ENCODE results near the gene VPS37C. TPM values are rescaled to one million over a fixed set of nuclear protein-coding genes. Genes with fewer than 3 reads are reported as not detected.

The VPS37C gene
- polyA plus RNA-seq, 2 of the 4 experiments (the other 2 are of a cell fraction) = 8.9 to 11.3 TPM

GRCh38 chr11:61122761-61123160 is 38.5 kb downstream of the VPS37C start:
- FAIRE-seq = no peak
- TF ChIP-seq RFX5 (IDR thresholded peaks at IDR 0.05) = no peak
- no peak for TF ChIP-seq CBX8 (IDR thresholded peaks at IDR 0.05)
- TF ChIP-seq REST (IDR thresholded peaks at IDR 0.05) = no peak
- Histone ChIP-seq H3K4me3 (no peak overlapping the region), H3K4me2 (no peak overlapping the region), H3K9me3 (no peaks in the 10 kb centered on the region), H3K27ac (no peak overlapping the region), H3K4me1 (peaks cover 8% of the 10 kb centered on the region)
- CTCF ChIA-PET = interaction anchor here (0.8 to 5.7 kb wide), 5 partner anchors 7 to 180 kb away, joined by 3 to 44 read pairs (median 3); no protein-coding TSS in a partner anchor
- ATAC-seq = no peak
- POLR2A ChIA-PET = interaction anchor here (0.6 kb wide), 1 partner anchor 326 kb away, joined by 3 read pairs; no protein-coding TSS in a partner anchor
- 67% methylated on average over 13 of the region's 13 CpGs for WGBS (ENCODE audit: missing lambda C conversion rate)
- DNase-seq (ENCODE audit: low read depth in 1 of 2, low spot score in 1 of 2) = no peak

GRCh38 chr11:61121917-61122316 is 39.3 kb downstream of the VPS37C start:
- peaks cover 8% of the 10 kb centered on the region for H3K4me1 ChIP-seq
- ChIA-PET POLR2A (no interaction called here), CTCF (interaction anchor here (1.3 to 5.7 kb wide), 5 partner anchors 7 to 206 kb away, joined by 3 to 44 read pairs (median 3); no protein-coding TSS in a partner anchor)
- no peaks in the 10 kb centered on the region for H3K9me3 ChIP-seq
- FAIRE-seq (no peak), DNase-seq (ENCODE audit: low read depth in 1 of 2, low spot score in 1 of 2) (no peak), ATAC-seq (no peak)
- TF ChIP-seq NPAS2 (CRISPR knock-in tag; IDR thresholded peaks at IDR 0.05; ENCODE audit: borderline replicate concordance) = no peak
- TF ChIP-seq FOSL2 (IDR thresholded peaks at IDR 0.05) = no peak
- TF ChIP-seq FOSL2 (CRISPR knock-in tag; IDR thresholded peaks at IDR 0.05) = peak; percentile 40; the same call in 1 of the 2 replicates
- H3K4me3 ChIP-seq = no peak overlapping the region
- WGBS (ENCODE audit: missing lambda C conversion rate) = 21% methylated on average over 2 of the region's 2 CpGs
- H3K4me2 ChIP-seq = no peak overlapping the region
- no peak overlapping the region for H3K27ac ChIP-seq

DNA sequence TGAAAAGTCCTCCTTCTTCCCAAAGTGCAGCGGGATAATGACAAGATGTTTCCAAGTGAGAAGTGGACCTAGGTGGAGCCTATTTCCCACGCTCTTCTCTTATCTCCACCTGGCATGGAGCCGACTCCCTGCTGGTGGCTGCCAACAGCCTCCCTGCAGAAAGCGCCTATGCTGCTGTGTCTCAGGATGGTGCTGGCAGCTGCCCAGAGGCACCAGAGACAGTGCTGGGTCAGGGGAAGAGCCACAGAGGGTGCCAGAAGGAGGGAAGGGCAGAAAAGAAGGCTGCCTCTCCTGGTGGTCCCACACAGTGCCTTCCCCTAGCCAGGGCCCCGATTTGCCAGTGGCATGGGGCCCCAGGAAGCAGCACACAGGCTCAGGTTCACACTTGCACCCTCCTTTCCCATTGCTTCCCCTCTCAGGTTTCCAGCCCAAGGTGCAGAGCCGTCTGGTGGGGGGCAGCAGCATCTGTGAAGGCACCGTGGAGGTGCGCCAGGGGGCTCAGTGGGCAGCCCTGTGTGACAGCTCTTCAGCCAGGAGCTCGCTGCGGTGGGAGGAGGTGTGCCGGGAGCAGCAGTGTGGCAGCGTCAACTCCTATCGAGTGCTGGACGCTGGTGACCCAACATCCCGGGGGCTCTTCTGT is 39.9 kb downstream of the VPS37C start:
- H3K4me2 ChIP-seq = no peak overlapping the region; the same call in 2 of the 3 replicates
- H3K4me3 ChIP-seq = no peak overlapping the region
- H3K9me3 ChIP-seq = no peaks in the 10 kb centered on the region
- TF ChIP-seq NPAS2 (CRISPR knock-in tag; IDR thresholded peaks at IDR 0.05; ENCODE audit: borderline replicate concordance) (no peak), ZSCAN20 (CRISPR knock-in tag; IDR thresholded peaks at IDR 0.05) (no peak), EHMT2 (IDR thresholded peaks at IDR 0.05; ENCODE audit: low read depth) (no peak), ELK1 (IDR thresholded peaks at IDR 0.05; ENCODE audit: low read depth, low read length) (no peak), TFCP2L1 (CRISPR knock-in tag; IDR thresholded peaks at IDR 0.05) (no peak), POLR2AphosphoS2 (conservative IDR thresholded peaks at IDR 0.05; ENCODE audit: low read length) (no peak), FOSB (CRISPR knock-in tag; IDR thresholded peaks at IDR 0.05) (no peak), ZFP36 (IDR thresholded peaks at IDR 0.05; ENCODE audit: borderline replicate concordance, partially characterized antibody) (no peak), RCOR1 (IDR thresholded peaks at IDR 0.05; ENCODE audit: low read depth, low read length) (no peak)
- no peak overlapping the region for H3K27ac ChIP-seq
- ChIA-PET POLR2A (no interaction called here), CTCF (interaction anchor here (1.6 to 5.7 kb wide), 4 partner anchors 8 to 206 kb away, joined by 3 to 44 read pairs (median 4); no protein-coding TSS in a partner anchor)
- ATAC-seq (no peak), FAIRE-seq (no peak), DNase-seq (ENCODE audit: low read depth in 1 of 2, low spot score in 1 of 2) (no peak)
- H3K4me1 ChIP-seq = peaks cover 8% of the 10 kb centered on the region
- 48% methylated on average over 9 of the region's 15 CpGs for WGBS (ENCODE audit: missing lambda C conversion rate)
